Fibroblast of lung (primary cell): ENCODE measurements around the gene TLN1.

Experiments used
- CTCF ChIP-seq, 2 donors: IDR thresholded peaks in 1 of 2; conservative IDR thresholded peaks in 1 of 2; 1 replicate in 1 of 2; 2 replicates in 1 of 2; pipeline ENCODE4 v1.5.1; 2011 to 2012; ENCODE audit warnings: low read length in 2 of 2, control low read depth in 1 of 2, inconsistent platforms in 1 of 2, low read depth in 1 of 2, mild to moderate bottlenecking in 1 of 2
- EZH2 ChIP-seq: IDR thresholded peaks from 2 replicates; pipeline ENCODE4 v1.5.1; 2012; ENCODE audit warnings: low read length, control low read depth, mild to moderate bottlenecking; ENCODE audit errors: missing control alignments

- no peak for TF ChIP-seq CTCF (conservative IDR thresholded peaks at IDR 0.05 in 1 of 2, IDR thresholded peaks at IDR 0.05 in 1 of 2; ENCODE audit: low read depth in 1 of 2, low read length in 2 of 2)
- no peak for TF ChIP-seq EZH2
These were observed 81.4 kb downstream of the TLN1 start, which contains the start of gene SIT1 for GRCh38 chr9:35650341-35651158.
